NCI-H748 treated with DMSO at 0.1 percent for 48 hours (cell line): Measurements from ENCODE around the gene IL1RL2.
A peak's percentile ranks its signal among the peaks of the same experiment; 100 is the strongest.

Source experiments
- DNase-seq: peaks from one replicate; lab custom pipeline; 2025; lab: John Stamatoyannopoulos, UW

The IL1RL2 gene

DNA sequence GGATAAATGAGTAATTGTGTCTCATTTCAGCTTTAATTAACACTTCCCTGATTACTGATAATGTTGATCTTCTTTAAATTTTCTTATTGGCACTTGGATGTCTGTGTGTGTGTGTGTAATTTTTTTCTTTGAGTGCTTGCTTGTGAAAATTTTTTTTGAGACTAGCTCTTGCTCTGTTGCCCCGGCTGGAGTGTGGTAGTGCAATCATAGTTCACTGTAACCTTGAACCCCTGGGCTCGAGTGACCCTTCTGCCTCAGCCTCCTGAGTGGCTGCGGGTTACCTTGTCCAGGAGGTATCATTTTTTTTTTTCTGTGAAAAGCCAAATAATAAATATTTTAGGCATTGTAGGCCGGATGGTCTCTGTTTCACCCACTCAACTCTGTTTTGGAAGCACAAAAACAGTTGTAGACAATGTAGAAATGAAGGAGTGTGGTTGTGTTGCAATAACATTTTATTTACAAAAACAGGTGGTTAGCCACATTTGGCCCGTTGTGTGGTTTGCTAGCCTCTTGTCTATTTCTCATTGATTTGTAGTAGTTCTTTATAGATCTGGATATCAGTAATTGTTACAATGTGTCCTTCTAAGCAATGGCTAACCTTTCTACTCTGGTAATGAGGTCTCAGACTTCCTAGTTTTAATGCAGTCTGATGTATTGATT, 7.9 kb downstream of the IL1RL2 start:
- no peak for DNase-seq

DNA sequence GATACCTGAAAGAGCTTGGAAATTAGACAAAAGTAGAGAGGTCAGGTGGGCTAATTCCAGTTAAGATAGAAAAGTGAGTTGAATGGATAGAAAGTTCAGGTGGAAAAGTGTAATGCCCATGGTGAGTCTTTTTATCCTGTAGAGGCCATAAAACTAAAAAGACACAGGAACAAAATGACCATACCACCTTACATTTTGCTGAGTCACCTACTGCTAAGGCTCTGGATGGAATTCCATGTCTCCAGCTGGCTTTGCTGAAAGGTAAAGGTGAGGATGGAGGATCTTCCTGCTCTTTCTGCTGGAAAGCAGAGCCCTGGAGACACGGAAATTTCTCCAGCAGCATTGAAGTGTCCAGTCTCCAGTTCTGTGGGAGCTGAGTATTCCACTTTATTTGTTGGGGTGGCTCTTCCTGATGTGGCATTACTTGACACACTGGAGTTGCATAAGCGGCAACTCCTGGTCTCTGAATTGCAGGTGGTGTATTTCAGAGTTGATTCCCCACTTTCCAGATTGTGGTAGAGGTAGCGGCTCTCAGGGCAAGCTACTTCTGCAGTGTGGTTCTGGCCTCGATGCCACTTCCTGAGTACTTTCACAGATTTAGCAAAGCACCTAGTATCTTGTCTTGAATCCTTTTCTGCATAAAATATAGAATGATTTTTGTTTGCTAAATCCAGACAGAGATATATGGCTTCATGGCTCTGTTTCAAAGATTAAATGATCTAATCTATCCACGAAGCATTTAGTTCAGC, 10.7 kb downstream of the IL1RL2 start:
- DNase-seq, result no peak

DNA sequence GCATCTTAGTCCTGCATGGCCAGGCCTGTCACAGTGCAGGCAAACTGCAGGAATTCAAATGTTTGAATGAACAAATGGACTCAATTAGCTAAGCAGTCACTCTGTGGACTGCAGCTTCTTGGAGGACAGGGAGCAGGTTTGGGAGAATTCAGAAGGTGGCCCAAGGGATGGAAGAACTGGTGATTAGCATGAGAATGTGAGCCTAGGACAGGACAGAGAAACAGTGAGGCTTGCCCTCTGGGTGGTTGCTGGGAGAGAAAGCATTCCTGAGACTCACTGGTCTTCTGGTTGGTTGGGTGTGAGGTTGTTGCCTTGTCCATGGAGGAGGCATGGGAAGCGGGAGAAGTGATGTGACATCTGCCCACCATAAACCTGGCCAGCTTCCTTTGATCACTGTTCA, 13.7 kb downstream of the IL1RL2 start:
- DNase-seq, result no peak

DNA sequence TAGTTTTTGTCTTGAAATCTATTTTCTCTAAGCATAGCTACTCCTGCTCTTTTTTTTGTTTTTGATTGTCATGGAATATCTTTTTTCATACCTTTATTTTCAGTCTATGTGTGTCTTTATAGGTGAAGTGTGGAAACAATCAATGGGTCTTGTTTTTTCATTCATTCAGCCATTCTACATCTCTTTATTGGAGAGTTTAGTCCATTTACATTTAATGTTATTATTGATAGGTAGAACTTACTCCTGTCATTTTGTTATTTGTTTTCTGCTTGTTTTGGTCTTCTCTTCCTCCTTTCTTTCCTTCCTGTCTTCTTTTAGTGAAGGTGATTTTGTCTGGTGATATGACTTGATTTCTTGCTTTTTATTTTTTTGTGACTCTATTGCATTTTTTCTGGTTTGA, 17.8 kb downstream of the IL1RL2 start:
- DNase-seq, result no peak

DNA sequence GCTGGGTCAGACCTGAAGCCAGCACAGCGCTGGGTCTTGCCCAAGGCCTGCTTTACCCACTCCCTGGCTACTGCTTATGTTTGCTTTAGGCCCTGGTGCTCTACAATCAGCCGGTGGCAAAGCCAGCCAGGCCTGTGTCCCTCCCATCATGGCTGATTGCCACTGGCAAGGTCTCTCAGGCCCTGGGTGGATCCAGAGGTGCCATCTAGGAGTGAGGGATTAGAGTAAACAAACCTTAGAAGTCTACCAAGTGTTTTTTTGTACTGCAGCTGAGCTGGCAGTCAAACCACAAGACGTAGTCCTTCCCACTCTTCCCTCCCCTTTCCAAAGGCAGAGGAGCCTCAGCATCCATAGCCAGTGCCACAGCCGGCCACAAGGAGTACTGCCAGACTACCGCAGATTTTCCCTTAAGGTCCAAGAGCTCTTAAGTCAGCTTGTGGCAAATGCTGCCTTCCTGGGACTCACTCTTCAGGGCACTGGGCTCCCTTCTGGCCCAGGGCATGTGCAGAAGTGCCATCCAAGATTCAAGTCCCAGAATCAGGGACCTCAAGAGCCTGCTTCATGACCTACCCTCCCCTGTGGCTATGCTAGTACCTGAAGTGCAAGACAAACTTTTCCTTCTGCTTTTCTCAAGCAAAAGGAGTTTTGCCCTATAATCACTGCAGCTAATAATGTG, 20.0 kb downstream of the IL1RL2 start:
- DNase-seq, result no peak

DNA sequence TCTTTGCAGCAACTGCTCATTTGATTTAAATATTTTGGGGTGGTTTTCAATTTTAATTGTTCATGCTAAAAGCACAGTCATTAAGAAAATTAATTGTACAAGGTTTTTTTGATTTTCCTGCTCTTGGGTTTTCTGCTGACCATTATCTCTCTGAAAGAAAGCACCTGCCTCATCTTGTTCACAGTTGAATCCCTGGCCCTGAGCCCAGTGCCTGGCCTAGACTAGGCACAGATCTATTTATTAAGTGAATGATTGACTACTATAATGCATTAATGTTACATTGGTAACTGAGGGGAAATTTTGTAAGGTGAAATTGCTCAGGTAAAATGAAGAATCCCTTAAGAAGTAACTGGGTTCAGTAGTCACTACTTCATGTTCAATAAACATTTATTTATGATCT, 22.0 kb downstream of the IL1RL2 start:
- DNase-seq, result no peak

DNA sequence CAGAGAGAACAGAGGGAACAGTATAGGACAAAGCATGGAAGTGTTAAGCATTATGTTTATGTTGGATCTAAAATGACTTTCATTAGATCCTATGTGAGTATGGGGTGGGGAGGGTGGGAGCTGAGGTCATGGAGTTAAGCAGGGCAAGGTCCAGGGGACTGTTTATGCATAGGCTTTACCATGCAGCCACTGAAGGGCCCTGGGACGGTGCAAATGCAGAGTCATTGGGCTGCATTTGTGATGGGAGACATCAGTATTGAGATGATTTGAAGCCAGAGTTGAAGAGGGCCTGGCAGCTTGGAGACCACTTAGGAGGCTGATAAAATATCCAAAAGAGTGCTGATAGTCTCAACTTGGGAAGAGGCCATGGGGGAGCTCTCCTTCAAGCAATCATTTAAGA, 22.7 kb downstream of the IL1RL2 start:
- no peak for DNase-seq

DNA sequence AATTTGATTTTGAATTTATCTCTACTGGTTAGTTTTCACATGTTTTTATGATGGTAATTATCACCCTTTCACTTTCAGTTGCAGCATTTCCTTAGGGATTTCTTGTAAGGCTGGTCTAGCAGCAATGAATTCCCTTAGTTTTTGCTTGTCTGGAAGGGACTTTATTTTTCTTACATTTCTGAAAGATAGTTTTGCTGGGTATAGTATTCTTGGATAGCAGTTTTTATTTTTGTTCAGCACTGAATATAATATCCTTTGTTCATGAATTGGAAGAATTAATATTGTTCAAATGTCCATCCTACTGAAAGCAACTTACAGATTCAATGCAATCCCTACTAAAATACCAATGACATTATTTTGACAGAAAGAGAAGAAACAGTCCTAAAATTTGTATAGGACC, 30.2 kb downstream of the IL1RL2 start:
- no peak for DNase-seq

DNA sequence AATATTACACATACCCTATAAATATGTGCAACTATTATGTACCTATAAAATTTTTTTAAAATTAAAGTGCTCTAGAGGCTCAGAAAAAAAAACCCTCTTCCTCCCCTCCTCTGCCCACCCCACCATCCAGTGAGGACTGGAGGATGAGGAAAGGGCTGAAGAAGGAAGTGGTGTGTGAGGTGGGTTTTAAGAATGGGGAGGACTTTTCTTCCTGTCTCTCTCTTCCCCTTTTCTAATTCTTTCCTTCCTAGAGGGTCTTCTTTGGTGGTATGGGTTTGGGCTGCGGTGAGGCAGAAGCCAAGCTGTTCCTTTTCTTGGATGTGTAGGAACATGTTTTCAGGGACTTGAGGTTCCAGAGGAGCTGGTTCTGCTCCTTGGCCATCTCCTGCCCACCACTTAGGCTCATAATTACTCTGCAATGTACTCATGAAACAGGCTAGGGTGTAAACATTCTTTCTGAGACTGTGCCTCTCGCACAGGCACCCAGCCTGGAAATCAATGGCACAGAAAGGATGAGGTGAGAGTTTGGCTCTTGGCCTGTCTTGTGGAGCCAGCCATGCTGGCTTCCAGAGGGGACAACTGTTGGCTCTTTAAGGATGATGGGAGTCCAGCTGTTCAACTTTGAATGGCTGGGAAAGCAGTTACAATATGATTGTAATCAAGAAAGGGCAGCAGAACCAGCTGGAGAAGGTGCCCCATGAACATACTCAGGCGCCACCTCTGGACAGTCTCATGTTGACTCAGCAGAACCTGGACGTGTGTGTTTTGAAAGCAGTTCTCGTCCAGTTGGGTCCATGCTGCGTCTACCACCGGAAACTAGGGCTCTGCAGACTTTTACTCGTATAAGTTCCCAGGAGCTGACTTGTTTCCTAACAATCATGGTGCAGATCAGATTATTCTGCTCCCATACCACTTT, 38.3 kb downstream of the IL1RL2 start:
- no peak for DNase-seq

DNA sequence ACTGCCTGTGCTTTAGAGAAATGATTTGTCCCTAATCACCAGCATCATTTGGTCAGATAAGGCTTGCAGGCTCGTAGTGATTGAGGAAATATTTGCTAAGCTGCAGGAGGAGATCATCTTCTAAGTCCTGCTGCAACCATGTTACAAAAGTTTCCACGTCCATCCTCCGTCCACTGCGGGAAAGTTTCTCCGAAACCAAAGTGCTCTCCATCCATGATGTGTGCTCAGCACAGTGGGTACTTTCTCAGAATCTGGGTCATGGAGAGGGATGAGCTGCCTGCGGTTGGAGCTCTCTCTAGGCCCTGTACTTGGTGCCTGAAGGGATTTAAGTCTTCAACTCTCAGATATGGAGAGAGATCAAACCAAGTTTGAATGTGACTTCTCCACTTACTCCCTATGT, 39.3 kb downstream of the IL1RL2 start:
- no peak for DNase-seq

DNA sequence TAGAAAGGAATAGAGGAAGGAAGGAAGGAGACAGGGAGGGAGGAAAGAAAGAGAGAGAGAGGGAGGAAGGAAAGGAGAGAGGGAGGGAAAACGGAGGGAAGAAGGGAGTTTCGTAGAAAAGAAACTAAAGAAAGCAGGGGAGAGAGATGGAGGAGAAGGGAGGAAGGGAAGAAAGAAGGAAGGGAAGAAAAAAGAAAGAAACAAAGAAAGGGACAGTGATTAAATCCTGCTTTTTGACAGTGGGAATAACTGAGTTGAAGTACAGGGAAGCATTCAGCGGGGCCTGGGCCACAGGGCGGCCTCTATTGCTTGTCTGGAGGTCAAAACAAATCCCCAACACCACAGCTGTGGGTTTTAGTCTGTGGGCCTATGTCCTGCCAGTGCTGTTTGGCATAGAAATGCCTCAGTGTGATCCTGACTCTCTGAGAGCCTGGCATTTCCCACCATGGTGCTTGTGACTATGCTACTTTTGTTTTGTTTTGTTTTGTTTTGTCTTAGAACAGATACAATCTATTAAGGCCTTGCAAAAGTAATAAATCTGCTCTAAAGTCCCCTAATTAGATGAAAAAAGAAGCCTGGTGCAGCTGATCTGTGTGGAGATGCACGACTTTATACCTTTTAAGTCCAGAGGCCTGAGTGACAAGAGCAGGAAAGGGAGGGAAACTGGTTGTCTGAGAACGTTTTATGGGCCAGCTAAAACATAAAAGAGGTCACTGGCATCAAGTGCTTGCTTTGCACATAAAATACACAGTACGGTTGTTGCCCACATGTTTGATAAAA, 40.0 kb downstream of the IL1RL2 start:
- peak; percentile 64 for DNase-seq

DNA sequence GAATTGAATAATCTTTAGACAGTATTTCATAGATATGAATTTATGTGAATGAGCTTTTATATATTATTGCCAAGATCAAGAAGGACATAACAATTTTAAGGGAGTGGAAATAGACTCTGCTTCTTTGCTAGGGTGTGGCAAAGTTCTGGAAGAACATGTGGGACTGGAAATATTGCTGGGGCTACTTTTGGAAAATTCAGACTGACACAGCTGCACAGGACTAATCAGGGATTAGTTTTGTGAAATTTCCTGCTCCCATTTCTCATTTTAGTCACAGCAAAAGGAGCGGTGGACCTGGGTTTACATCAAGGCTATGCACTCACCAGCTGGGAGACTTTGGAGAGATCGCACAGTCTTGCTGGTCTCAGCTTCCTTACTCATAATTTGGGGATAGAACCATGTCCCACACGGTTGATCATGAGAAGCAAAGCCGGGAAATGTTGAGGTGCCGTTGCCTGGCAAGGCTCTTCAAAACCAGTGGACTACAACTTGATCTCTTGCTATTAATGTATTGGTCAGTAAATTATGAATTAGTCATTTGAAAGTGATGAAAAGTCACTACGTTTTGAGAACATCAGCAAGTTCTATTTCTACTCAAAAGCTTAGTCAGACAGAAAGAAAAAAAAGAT, 42.4 kb downstream of the IL1RL2 start:
- DNase-seq, result no peak

DNA sequence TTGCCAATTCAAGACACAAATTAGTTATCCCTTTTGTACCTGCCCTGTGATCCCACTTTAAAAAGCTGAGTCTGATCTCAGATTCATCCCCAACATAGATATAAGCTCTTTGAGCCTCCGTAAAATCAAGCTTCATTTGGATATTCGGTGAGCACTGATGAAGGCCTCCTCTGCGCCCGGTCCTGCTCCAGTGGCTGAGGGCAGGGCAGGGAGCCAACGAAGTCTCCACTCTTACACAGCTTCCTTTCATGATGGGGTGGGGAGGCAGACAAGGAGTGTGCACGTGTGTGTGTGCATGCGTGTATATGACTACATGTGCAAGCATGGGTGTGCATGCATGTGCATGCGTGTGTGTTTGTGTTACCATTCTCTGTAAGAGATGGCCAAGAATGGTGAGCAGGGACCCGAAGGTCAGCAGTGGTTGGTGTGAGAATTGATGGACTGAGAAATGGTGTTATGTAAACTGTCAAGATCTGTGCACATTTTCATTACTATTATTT, 43.6 kb downstream of the IL1RL2 start:
- no peak for DNase-seq

DNA sequence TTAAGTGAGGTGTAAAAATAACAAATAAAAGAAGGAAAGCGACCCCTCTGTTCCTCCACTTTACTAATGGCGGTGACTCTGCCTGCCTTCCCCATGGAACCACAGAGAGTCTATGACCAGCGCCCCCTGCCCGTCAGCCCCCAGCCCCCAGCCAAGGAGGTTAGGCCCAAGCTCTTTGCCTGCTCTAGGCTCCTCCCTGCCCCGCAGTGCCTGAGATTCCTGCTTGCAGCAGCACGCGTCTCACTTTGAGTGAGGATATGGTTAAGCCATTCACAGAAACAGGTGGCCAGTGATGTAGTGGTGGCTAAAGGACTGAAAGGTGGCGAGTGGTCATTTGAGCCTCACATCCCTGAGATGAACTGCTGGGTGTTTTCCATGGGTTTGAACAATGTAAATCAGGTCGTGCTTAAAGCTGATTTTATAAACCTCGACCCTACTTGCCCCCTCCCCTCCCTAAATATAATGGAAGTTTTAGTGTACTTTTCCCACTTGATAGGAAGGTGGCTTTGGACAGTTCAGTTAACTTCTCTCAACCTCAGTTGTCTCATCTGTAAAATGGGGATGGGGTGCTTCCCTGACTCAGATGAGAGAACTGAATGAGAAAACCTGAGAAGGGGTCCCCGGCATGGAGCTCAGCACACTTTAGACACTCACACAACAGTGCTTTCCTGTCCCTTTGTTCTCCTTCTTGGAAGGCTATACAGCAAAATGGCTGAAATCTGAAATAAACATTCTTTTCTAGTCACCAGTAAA, 46.5 kb downstream of the IL1RL2 start:
- DNase-seq, result no peak

DNA sequence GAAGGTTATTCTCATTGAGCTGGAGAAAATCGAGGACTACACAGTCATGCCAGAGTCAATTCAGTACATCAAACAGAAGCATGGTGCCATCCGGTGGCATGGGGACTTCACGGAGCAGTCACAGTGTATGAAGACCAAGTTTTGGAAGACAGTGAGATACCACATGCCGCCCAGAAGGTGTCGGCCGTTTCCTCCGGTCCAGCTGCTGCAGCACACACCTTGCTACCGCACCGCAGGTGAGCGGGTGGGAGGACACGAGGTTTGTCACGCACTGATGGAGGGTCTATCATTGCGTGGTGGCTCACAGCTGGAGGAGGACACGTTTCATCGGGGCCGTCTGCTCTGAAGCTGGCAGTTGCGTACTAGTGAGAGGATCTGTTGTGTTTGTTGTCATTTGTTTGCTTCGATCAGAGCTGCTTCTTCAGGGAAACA, 48.2 kb downstream of the IL1RL2 start:
- no peak for DNase-seq

DNA sequence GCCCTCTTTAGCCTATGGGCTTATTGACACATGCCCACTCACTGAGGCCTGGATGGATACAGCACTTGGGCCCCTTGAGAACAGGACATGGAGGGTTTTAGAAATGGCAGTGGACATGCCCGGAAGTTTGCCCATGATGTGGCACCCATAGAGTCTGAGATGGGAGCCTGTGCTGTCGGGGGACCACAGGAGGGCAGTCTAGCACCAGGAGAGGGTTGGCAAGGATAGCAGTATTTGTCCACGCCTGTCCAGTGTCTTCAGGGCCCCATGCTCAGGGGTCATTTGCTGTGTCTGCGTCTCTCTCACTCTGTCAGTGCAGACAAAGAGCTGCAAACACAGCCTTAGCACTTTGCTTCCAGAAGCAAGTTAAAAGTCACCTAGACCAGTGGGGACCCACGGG, 48.7 kb downstream of the IL1RL2 start:
- no peak for DNase-seq

DNA sequence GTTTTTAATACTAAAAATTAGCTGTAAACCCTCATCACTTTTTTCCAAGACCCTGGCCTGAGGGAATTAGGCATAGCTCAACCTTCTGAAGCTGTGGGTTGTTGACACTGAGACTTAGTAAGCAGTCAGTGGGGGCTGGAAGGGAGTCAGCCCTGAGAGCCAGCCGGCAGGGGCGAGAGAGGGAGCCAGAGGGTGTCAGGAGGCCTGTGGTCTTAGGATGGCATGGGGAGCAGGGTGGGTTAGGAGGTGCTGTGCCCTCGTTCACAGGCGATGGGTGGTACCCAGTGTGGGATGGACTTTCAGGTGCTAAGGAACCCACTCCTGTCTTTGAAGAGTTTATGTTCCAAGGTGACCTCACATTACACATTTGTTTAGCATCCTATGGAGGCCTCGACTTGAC, 49.3 kb downstream of the IL1RL2 start:
- no peak for DNase-seq

DNA sequence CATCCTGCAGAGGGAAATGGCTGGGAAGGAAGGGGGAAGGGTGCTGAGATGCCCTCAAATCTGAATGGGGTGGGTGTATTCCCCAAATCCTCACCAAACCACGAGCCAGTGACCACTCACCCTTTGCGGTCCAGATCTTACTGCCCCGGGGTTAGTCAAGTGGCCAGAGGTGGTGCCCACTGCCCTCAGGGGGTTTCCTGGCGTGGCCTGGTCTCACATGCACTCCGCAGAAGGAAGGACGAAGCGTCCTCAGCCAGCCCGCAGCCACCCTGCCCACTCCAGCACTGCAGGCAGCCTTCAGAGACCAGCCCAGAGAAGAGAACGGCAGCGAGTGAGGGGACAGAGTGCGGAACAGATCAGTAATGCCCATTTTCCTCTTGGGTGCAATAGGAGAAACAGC, 50.4 kb downstream of the IL1RL2 start:
- DNase-seq, result no peak

DNA sequence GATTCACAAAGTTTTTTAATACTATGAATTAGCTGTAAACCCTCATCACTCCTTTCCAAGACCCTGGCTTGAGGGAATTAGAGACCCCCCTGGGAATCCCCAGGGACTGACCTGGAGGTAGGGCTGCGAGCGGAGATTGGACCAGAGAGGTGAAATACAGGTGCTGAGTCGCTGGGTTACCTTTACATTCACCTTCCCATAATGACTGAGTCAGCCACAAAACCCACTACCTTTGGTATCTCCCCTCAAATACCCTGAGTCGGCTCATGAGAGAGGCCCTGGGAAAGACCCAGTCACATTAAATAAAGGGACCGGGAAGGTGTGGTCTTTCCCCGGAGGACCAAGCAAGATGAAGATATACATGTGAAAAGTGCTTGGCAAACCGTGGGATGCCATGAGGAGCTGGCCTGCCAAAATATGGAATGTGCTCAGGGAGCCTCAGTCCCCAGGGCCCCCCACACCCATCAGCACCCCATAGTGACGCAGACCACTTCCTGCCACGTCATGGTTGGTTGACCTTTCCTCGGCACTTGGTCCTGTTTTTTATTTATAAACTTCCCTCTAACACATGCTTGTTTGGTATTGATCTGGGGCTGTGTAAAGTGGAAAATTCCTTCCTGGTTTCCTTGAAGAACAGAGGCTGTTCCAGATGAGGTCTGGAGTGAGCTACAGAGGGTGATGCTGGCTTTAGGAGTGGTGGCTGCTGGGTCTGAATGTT, 51.4 kb downstream of the IL1RL2 start:
- no peak for DNase-seq
